Chondrocyte (in vitro differentiated cells): ENCODE results near the gene SCGB1D1. TPM values are rescaled to one million over a fixed set of nuclear protein-coding genes. Genes with fewer than 3 reads are reported as not detected.

Source experiments
- DNase-seq: peaks from one replicate; pipeline ENCODE4 v3.0.0; 2021; ENCODE audit warnings: mixed read lengths, low spot score
- H3K27ac Mint-ChIP-seq: one replicate; pipeline ENCODE4 v1.8.0; 2021; ENCODE audit warnings: mild to moderate bottlenecking, moderate library complexity, mixed read lengths; ENCODE audit not compliant: unreplicated experiment
- H3K27me3 Mint-ChIP-seq: 2 replicates; pipeline ENCODE4 v1.8.0; 2021; ENCODE audit warnings: low read depth, mixed read lengths
- H3K36me3 Mint-ChIP-seq: 2 replicates; pipeline ENCODE4 v1.8.0; 2021; ENCODE audit warnings: low read depth, mixed read lengths
- H3K4me1 Mint-ChIP-seq: 2 replicates; pipeline ENCODE4 v1.8.0; 2021; ENCODE audit warnings: low read depth, mild to moderate bottlenecking, mixed read lengths
- H3K4me3 Mint-ChIP-seq: one replicate; pipeline ENCODE4 v1.8.0; 2021; ENCODE audit warnings: mild to moderate bottlenecking, moderate library complexity, mixed read lengths; ENCODE audit not compliant: unreplicated experiment
- H3K9me3 Mint-ChIP-seq: 2 replicates; pipeline ENCODE4 v1.8.0; 2021; ENCODE audit warnings: low read depth, mixed read lengths
- total RNA-seq: library from RNA; stranded (reverse); gene quantifications from 3 replicates; pipeline ENCODE4 v1.2.1, GENCODE V29; 2021
- TF ChIP-seq, protein P1 (sequence below): fragments of 200-600 bp; sonication (generic); IDR thresholded peaks from 2 replicates; pipeline ENCODE4 v1.5.0; 2021; ENCODE audit warnings: antibody characterized with exemption, mild to moderate bottlenecking, moderate library complexity

SCGB1D1 gene
- total RNA-seq, 1 donor from 2014 or later = not detected

DNA sequence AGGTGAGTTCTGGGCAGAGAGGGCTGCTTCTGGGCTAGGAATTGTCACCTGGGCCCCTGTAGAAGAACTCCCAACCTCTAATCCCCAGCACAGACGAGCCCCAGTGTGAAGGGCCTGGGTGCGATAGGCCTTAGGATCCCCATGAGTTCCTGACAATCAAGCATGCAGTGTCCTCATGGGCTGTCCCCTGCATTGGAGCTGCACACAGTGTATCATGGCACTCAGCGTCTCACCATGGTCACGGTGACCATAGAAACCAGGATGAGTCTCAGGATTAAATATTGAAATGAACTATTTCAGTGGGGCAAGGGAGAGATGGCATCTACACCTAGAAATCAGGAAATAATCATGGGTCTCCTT is 18.7 kb downstream of the SCGB1D1 start:
- Mint-ChIP-seq H3K27me3 (peaks cover 26% of the 10 kb centered on the region), H3K9me3 (no peaks in the 10 kb centered on the region)

DNA sequence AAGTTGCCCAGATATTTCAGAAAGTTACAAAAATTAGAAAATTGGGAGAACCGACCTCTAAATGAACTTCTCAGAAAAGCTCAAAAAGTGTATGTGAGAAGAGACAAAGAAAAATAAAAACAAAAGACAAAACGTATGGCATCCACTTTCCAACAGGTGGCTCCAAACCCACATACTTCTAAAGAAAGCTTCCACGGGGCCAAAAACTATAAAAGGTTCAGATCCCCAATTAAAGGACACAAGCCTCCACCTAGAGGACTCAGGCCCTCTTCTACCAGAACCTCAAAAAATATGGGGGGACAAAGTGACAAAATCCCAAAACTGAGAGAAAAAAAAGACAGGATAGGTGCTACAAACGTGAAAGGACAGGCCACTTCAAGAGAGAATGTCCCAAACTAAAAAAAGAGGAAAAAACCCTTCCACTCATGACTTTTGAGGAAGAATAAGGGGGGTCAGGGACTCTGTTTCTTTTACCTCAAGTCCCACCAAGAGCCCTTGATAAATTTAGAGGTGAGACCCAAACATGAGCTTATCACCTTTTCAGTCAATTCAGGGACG is 27.3 kb downstream of the SCGB1D1 start:
- H3K4me3 Mint-ChIP-seq = no peak overlapping the region
- H3K27me3 Mint-ChIP-seq = peaks cover 28% of the 10 kb centered on the region
- H3K36me3 Mint-ChIP-seq = peaks cover 2% of the 10 kb centered on the region
- H3K9me3 Mint-ChIP-seq = peaks cover 16% of the 10 kb centered on the region
- no peak for DNase-seq
- no peak overlapping the region for H3K27ac Mint-ChIP-seq
- H3K4me1 Mint-ChIP-seq = no peaks in the 10 kb centered on the region
- TF ChIP-seq, protein P1, sequence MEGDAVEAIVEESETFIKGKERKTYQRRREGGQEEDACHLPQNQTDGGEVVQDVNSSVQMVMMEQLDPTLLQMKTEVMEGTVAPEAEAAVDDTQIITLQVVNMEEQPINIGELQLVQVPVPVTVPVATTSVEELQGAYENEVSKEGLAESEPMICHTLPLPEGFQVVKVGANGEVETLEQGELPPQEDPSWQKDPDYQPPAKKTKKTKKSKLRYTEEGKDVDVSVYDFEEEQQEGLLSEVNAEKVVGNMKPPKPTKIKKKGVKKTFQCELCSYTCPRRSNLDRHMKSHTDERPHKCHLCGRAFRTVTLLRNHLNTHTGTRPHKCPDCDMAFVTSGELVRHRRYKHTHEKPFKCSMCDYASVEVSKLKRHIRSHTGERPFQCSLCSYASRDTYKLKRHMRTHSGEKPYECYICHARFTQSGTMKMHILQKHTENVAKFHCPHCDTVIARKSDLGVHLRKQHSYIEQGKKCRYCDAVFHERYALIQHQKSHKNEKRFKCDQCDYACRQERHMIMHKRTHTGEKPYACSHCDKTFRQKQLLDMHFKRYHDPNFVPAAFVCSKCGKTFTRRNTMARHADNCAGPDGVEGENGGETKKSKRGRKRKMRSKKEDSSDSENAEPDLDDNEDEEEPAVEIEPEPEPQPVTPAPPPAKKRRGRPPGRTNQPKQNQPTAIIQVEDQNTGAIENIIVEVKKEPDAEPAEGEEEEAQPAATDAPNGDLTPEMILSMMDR = peak; percentile 75

More for the DNA sequence above, 18.7 kb downstream of the SCGB1D1 start:
- H3K27ac Mint-ChIP-seq = no peak overlapping the region
- H3K4me3 Mint-ChIP-seq = no peak overlapping the region
- TF ChIP-seq, protein P1 = no peak
- H3K4me1 Mint-ChIP-seq = no peaks in the 10 kb centered on the region
- no peak for DNase-seq
- no peaks in the 10 kb centered on the region for H3K36me3 Mint-ChIP-seq

DNA sequence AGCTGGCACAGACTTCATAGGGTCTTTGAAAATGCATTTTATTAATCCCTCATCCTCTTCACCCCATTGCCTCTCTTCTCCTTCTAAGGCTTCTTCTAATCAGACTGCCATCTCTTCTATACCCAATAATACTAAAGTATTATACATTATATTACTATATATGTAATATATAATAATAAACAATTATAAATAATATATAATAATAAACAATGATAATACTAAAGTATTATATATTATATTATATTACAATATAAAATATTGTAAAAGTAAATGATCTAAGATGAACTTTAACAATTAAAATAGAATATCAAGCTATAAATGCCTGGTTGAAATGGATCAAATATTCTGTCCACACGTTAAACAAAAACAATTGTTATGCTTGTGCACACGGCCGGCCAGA is 31.5 kb downstream of the SCGB1D1 start:
- TF ChIP-seq, protein P1 = no peak
- peaks cover 15% of the 10 kb centered on the region for H3K27me3 Mint-ChIP-seq
- no peak for DNase-seq
- peaks cover 16% of the 10 kb centered on the region for H3K4me1 Mint-ChIP-seq
- H3K27ac Mint-ChIP-seq = no peak overlapping the region
- H3K36me3 Mint-ChIP-seq = peaks cover 6% of the 10 kb centered on the region
- H3K9me3 Mint-ChIP-seq = peaks cover 41% of the 10 kb centered on the region
- H3K4me3 Mint-ChIP-seq = no peak overlapping the region

DNA sequence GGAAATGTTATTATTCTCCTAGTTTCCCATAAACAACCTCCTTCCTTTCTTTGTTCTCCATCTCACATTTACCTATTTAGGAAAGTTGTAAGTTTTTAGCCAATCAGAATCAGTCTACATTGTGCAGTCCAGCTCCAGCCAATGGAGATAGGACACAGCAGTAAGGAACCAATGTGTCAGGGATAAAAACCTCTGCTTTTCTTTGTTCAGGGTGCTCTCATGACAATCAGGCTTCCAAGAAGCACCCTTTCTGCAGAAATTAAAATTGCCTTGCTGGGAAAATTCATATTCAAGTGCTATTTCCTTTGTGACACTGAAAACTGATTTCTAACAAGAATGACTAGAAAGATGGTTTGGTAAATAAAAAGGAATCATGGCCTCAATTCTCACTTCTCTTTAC is 33.1 kb downstream of the SCGB1D1 start:
- Mint-ChIP-seq H3K27me3 (peaks cover 5% of the 10 kb centered on the region), H3K27ac (peak overlapping the region; percentile 87), H3K9me3 (peaks cover 41% of the 10 kb centered on the region), H3K4me1 (peaks cover 16% of the 10 kb centered on the region), H3K36me3 (peaks cover 6% of the 10 kb centered on the region), H3K4me3 (no peak overlapping the region)
- no peak for DNase-seq
- TF ChIP-seq, protein P1 = no peak

DNA sequence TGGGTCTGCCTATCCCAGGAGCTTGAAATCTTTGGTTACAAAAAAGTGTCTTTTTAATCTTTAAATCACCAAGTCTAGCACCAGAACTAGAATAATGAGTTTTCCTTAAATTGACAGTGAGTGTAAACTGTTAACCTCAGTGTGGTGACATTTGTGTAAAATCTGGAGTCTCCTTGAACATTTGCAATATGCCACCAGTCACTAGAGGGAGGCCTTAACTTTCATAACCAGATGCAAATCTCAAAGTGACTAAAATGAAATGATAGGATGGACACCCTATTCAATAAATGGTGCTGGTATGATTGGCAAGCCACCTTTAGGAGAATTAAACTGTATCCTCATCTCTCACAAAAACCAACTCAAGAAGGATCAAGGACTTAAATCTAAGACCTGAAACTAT is 43.7 kb downstream of the SCGB1D1 start:
- H3K9me3 Mint-ChIP-seq = no peaks in the 10 kb centered on the region
- no peaks in the 10 kb centered on the region for H3K4me1 Mint-ChIP-seq
- no peak for DNase-seq
- H3K27ac Mint-ChIP-seq = no peak overlapping the region
- H3K36me3 Mint-ChIP-seq = no peaks in the 10 kb centered on the region
- H3K27me3 Mint-ChIP-seq = peaks cover 44% of the 10 kb centered on the region
- no peak overlapping the region for H3K4me3 Mint-ChIP-seq
- TF ChIP-seq, protein P1 = peak; percentile 21
